Panc1 (cell line): ENCODE measurements around the gene NR1H4. TPM values are rescaled to one million over a fixed set of nuclear protein-coding genes. Genes with fewer than 3 reads are reported as not detected.

Experiments used
- ATAC-seq: fragments of 200-7000 bp; cut with Tn5 transposase; 2 replicates; pipeline ENCODE4 v1.9.1; 2020; ENCODE audit warnings: mild to moderate bottlenecking, moderate library complexity
- BruUV-seq: library from RNA; stranded (reverse); fragments of 400-500 nt; replicated peaks from 2 replicates; lab custom pipeline; 2021; lab: Mats Ljungman, UMichigan
- CTCF ChIA-PET: fragments of 300-600 bp; sonication (Branson Sonifier 250); formaldehyde crosslinking; loops from one replicate; lab custom pipeline; 2022; ENCODE audit warnings: antibody characterized with exemption; lab: Charles Lee
- POLR2A ChIA-PET: fragments of 300-600 bp; sonication (Branson Sonifier 250); formaldehyde crosslinking; loops from one replicate; lab custom pipeline; 2022; ENCODE audit warnings: antibody characterized with exemption; lab: Charles Lee
- DNase-seq: peaks from one replicate; pipeline ENCODE4 v3.0.0-alpha.2; 2010; ENCODE audit warnings: low read depth, low spot score
- H3K27ac ChIP-seq: 2 replicates; pipeline ENCODE4 v1.5.1; 2011; ENCODE audit warnings: mild to moderate bottlenecking, low read length, inconsistent platforms
- H3K27me3 ChIP-seq: fragments of 200-500 bp; sonication (Bioruptor generic); 2 replicates; pipeline ENCODE4 v1.6.0; 2014; ENCODE audit warnings: low read length, inconsistent platforms; ENCODE audit not compliant: control insufficient read depth, insufficient read depth
- H3K36me3 ChIP-seq: fragments of 200-500 bp; sonication (Bioruptor generic); 2 replicates; pipeline ENCODE4 v1.5.1; 2014; ENCODE audit warnings: inconsistent platforms, mild to moderate bottlenecking, low read length, moderate library complexity; ENCODE audit not compliant: control insufficient read depth, insufficient read depth
- H3K4me1 ChIP-seq: 2 replicates; pipeline ENCODE4 v1.5.1; 2011; ENCODE audit warnings: inconsistent platforms, mild to moderate bottlenecking, low read length, moderate library complexity; ENCODE audit not compliant: control insufficient read depth, insufficient read depth
- H3K4me3 ChIP-seq, 2 experiments: 2 replicates each; pipeline ENCODE4 v1.5.1; 2011 to 2012; ENCODE audit warnings: low read depth in 2 of 2, low read length in 2 of 2, mild to moderate bottlenecking in 2 of 2, inconsistent platforms in 1 of 2, moderate library complexity in 1 of 2
- H3K9me3 ChIP-seq: fragments of 200-500 bp; sonication (Bioruptor generic); 2 replicates; pipeline ENCODE4 v1.5.1; 2014; ENCODE audit warnings: low read depth, mild to moderate bottlenecking, inconsistent platforms, low read length, moderate library complexity; ENCODE audit not compliant: control insufficient read depth, insufficient read depth
- POLR2AphosphoS5 ChIP-seq: IDR thresholded peaks from 2 replicates; pipeline ENCODE4 v1.6.1; 2012; ENCODE audit warnings: mild to moderate bottlenecking, low read depth, low read length, moderate library complexity
- REST ChIP-seq, 2 experiments: IDR thresholded peaks; 2 replicates each; pipeline ENCODE4 v1.6.1; 2011 to 2012; ENCODE audit warnings: low read depth in 2 of 2, control low read depth in 1 of 2, low read length in 1 of 2, mild to moderate bottlenecking in 1 of 2, moderate library complexity in 1 of 2; ENCODE audit not compliant: insufficient read depth in 1 of 2
- SIN3A ChIP-seq: IDR thresholded peaks from 2 replicates; pipeline ENCODE4 v1.6.1; 2012; ENCODE audit warnings: low read depth, mild to moderate bottlenecking, low read length, moderate library complexity, borderline replicate concordance; ENCODE audit not compliant: insufficient read depth
- TCF7L2 ChIP-seq: IDR thresholded peaks from 2 replicates; pipeline ENCODE4 v1.6.1; 2011; ENCODE audit warnings: mild to moderate bottlenecking, low read depth, low read length, inconsistent platforms
- in situ Hi-C: cut with HindIII; loops from 2 replicates; pipeline ENCODE4 v1.10.0; 2016; ENCODE audit warnings: low sequenced_read_pairs, low pct_unique_long_range_greater_than_20kb
- intact Hi-C: fragments of 100-400 bp; cut with micrococcal nuclease; formaldehyde crosslinking; loops from one replicate; pipeline ENCODE4 v1.10.0; 2022; ENCODE audit not compliant: unreplicated experiment
- total RNA-seq: library from RNA; stranded (reverse); gene quantifications from one replicate; pipeline ENCODE4 v1.2.1, GENCODE V29; 2021; ENCODE audit not compliant: unreplicated experiment
- TF ChIP-seq, protein P1 (sequence below): fragments of 450-650 bp; IDR thresholded peaks from 2 replicates; pipeline ENCODE4 v1.5.1; 2017; ENCODE audit warnings: mild to moderate bottlenecking

The NR1H4 gene
- total RNA-seq, 1 experiment from 2014 or later = not detected

DNA sequence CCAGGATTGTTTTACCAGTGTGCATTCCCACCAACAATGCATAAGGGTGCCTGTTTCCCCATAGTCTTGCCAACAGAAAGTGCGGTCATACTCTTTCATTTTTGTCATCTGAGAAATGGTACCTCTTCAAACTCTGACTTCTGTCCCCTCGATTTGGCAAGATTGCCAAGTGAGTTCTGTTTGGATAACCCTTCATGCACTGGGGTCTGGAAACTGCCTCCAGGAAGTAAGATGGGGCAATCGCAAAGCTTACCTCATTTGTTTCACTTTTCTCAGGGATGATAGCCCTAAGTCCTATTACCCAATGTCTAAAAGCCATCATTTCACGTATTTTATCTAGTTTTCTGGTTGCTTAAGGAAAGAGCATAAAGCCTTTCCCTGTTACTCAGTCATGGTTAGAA is 28.6 kb upstream of the NR1H4 start:
- H3K36me3 ChIP-seq = no peaks in the 10 kb centered on the region
- intact Hi-C loops (no loop called here), in situ Hi-C loops (no loop called here)
- ATAC-seq (no peak), DNase-seq (no peak)
- ChIA-PET CTCF (no interaction called here), POLR2A (no interaction called here)
- no peaks in the 10 kb centered on the region for H3K4me1 ChIP-seq
- BruUV-seq = no TSS peak
- TF ChIP-seq TCF7L2 (no peak), REST (IDR thresholded peaks at IDR 0.05; ENCODE audit: insufficient read depth in 1 of 2, low read depth in 2 of 2, low read length in 1 of 2) (no peak), POLR2AphosphoS5 (no peak), SIN3A (no peak)
- TF ChIP-seq, protein P1, sequence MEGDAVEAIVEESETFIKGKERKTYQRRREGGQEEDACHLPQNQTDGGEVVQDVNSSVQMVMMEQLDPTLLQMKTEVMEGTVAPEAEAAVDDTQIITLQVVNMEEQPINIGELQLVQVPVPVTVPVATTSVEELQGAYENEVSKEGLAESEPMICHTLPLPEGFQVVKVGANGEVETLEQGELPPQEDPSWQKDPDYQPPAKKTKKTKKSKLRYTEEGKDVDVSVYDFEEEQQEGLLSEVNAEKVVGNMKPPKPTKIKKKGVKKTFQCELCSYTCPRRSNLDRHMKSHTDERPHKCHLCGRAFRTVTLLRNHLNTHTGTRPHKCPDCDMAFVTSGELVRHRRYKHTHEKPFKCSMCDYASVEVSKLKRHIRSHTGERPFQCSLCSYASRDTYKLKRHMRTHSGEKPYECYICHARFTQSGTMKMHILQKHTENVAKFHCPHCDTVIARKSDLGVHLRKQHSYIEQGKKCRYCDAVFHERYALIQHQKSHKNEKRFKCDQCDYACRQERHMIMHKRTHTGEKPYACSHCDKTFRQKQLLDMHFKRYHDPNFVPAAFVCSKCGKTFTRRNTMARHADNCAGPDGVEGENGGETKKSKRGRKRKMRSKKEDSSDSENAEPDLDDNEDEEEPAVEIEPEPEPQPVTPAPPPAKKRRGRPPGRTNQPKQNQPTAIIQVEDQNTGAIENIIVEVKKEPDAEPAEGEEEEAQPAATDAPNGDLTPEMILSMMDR = no peak
- H3K27ac ChIP-seq = no peak overlapping the region
- no peak overlapping the region for H3K4me3 ChIP-seq
- peaks cover 4% of the 10 kb centered on the region; the same call in 1 of the 2 replicates for H3K27me3 ChIP-seq
- H3K9me3 ChIP-seq = no peaks in the 10 kb centered on the region

DNA sequence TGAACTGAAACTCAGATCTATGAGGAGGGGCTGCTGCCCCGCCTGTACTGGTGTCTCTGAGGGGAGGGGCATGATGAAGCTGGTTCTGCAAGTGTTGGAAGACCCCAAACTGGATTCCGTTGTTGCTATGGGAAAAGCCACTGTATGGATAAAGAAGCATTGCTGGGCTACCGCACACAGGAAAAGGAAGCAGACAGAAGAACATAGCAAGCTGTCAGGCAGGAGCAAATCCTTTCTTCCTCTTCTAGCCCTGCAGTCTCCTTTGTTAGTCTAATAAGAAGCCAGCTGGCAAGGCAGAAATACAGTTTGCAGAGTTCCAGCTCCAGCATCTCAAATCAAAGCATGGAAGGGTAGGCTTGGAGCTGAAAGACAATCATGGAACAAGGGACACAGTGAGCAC is 26.3 kb upstream of the NR1H4 start:
- ChIA-PET CTCF (interaction anchor here (0.7 kb wide), 1 partner anchor 42 kb away, joined by 3 read pairs; no protein-coding TSS in a partner anchor), POLR2A (no interaction called here)
- Histone ChIP-seq H3K36me3 (no peaks in the 10 kb centered on the region), H3K9me3 (no peaks in the 10 kb centered on the region), H3K4me3 (no peak overlapping the region), H3K27me3 (peaks cover 4% of the 10 kb centered on the region; the same call in 1 of the 2 replicates), H3K27ac (no peak overlapping the region), H3K4me1 (no peaks in the 10 kb centered on the region)
- ATAC-seq (no peak), DNase-seq (no peak)
- intact Hi-C loops = no loop called here
- in situ Hi-C loops = no loop called here
- TF ChIP-seq POLR2AphosphoS5 (no peak), TCF7L2 (no peak), REST (IDR thresholded peaks at IDR 0.05; ENCODE audit: insufficient read depth in 1 of 2, low read depth in 2 of 2, low read length in 1 of 2) (no peak), SIN3A (no peak)
- TF ChIP-seq, protein P1 = no peak
- no TSS peak for BruUV-seq
